OCI-M1 (cell line): ENCODE data around the gene TRAF7.

Source experiments
- DNase-seq: peaks from one replicate; lab custom pipeline; 2025; lab: John Stamatoyannopoulos, UW

Gene TRAF7

GRCh38 chr16:2216330-2216729, 60.7 kb downstream of the TRAF7 start:
- DNase-seq, result no peak

DNA sequence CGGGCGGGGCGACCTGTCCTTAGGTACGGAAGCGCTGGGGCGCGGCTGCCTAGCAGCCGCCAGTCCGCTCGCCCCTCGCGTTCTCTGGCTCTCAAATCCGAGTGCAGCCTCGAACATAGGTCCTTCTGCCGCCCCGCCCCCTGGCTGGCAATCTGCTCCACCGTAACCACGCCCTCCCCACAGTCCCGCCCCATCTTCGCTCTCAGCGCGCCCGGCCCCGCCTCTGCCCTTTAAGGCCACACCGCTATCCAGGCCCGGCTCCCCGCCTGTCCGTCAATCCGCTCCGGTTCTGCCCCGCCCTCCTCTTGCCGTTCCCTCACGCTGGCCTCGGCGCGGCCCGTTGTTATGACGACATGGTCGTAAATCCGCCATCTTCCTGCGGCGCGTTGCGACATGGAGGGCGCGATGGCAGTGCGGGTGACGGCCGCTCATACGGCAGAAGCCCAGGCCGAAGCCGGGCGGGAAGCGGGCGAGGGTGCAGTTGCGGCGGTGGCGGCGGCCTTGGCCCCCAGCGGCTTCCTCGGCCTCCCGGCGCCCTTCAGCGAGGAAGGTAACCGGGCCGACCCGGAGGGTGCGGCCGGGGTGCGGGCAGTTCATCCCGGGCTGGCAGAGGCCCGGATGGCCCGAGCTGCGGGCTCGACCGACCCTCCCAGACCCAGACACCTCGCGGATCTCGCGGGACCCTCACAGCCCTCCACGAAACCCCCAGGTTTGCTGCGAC, 67.8 kb downstream of the TRAF7 start, which contains the start of gene E4F1:
E4F1 (plus strand) TSS at position 371 of the 721 bp plus-strand sequence; CDS start at position 394, 23 bp downstream.
- peak; percentile 99 for DNase-seq

DNA sequence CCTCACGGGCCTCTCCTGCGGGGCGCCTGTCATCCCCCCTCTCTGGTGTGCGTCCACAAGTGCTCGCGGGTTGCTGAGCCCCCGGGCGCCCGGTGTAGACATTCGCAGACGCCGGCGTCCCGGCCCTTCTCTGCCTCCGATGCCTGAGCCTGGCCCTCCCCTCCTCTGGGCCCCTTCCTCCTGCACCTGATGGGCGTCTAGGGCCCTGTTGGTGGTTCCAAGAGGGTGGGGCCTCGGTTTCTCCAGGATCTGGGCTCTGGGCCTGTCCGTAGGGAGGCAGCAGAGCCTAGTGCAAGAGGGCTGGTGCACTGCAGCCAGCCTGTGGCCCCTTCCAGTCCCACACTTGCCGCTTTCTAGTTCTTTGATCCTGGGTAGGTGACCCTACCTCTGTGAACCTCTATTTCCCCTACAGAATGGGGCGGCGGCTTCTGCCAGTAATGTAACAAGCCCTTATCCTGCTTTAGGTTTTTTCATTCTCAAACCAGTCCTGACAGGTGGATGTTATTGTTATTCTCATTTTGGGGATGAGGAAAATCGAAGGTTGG, 68.4 kb downstream of the TRAF7 start:
- DNase-seq, result peak; percentile 60

DNA sequence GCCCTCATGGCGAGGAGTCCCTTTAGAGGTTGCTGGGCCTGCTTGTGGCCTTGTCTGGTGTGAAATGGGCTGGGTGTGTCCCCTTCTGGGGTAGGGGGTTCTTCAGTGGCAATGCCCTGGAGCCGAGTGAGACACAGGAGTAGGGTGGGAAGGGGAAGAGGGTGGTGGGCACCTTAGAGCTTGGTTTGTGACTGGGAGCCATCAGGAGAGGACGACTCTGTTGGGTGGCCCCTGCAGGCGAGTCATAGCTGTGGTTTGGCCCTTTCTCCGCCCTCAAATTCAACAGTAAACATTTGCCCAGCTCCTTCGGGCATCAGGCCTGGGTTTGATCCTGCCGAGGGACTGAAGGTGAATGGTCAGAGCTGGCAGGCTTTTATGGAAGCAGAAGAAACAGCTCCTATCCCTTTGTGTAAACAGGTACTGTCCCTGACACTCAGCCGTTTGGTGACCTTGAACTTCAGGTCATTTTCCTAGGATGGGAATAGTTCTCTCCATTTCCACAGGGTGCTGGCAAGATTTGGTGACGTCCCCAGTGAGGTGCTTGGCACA, 70.7 kb downstream of the TRAF7 start:
- no peak for DNase-seq

DNA sequence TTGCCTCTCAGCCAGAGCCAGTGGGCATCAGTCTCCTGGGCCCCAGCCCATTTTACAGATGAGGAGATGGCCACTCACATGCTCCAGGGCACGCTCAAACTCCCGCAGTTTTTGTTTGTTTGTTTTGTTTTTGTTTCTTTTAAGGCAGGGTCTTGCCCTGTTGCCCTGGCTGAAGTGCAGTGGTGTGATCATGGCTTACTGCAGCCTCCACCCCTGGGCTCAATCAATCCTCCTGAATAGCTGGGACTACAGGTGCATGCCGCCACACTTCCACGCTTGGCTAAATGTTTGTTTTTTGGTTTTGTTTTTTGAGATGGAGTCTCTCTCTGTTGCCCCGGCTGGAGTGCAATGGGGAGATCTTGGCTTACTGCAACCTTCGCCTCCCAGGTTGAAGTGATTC, 71.3 kb downstream of the TRAF7 start:
- DNase-seq, result no peak
